GM19193 (cell line): ENCODE measurements around the gene CDHR4.

ENCODE experiments used
- POLR2A ChIP-seq: IDR thresholded peaks from 4 replicates; pipeline ENCODE4 v1.6.1; 2011; ENCODE audit not compliant: insufficient read depth, insufficient read length; ENCODE audit errors: extremely low read depth

CDHR4 gene, protein sequence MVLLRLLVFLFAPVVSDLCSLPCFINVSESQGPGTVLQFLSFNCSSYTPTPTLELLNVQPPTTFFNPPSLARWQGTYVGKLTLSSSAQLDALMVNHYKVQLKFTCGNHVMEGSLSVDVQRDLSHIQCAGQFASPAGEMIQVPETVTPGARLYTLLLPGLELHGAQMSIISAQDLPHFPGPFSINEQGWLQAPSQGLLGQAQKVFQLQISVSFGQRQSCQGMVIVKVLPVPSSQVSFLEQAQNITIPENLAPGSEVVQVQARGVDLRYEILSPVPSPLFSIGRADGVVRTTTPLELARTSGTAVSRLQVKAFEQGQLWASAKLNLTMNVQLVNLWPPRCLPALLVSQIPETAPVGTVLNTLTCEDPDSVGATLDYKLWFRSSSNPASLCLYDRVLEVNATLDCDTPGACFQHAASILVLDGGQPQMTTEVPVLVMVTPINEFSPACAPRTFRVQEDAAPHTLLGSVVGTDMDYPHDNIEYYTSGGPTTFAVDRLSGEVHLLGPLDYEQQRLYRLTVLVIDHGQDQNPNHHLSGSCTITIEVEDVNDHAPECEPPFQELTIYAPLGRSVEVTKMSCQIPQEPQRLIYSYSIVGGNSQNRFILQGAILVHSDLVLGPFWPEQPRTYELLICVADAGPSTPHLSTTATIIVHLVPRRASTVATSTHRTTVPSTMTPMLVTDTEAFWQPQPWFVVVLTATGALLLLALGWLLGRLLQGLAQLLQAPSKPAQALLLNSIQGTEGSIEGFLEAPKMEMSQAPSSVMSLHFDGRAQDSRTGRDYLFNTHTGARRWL

DNA sequence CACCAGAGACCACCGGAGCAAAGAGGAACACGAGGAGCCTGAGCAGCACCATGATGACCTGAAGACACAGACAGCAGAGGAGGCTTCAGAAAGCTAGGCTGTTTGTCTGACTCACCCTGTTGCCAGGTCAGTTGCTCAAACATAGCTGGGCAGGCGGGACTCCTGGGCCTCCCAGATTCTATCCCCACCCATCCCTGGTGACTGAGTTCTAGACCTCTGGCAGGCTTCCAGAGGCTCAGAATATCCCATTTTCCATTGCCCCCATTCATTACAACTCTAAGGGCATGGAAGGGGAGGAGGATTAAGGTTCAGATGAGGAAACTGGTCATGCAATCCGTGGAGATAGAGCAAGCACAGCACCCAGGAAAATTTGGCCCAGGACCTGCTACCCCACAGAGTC, at the start of gene CDHR4:
TSS of gene CDHR4 (minus strand) at position 113 of the 400 bp plus-strand sequence. CDS start at position 52, 61 bp downstream.
- TF ChIP-seq POLR2A = no peak

DNA sequence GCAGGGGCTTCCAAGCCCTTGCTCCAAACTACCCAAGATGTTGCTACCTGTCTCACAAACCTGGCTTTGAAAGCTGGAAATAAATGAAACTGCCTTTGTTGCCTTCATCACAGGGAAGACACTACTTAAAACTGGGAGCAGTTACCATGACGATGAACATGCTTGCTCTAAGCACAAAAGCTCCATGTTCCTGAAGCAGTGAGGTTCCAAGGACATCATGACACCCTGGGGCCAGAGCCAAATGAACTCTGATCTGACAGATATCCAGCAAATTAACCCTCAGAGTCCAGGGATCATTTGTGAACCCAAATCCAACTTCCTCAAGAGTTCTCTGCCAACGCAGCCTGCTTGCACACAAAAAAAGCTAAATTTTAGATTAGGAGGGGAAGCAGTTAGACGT, 46.0 kb upstream of the CDHR4 start:
- TF ChIP-seq POLR2A = no peak

DNA sequence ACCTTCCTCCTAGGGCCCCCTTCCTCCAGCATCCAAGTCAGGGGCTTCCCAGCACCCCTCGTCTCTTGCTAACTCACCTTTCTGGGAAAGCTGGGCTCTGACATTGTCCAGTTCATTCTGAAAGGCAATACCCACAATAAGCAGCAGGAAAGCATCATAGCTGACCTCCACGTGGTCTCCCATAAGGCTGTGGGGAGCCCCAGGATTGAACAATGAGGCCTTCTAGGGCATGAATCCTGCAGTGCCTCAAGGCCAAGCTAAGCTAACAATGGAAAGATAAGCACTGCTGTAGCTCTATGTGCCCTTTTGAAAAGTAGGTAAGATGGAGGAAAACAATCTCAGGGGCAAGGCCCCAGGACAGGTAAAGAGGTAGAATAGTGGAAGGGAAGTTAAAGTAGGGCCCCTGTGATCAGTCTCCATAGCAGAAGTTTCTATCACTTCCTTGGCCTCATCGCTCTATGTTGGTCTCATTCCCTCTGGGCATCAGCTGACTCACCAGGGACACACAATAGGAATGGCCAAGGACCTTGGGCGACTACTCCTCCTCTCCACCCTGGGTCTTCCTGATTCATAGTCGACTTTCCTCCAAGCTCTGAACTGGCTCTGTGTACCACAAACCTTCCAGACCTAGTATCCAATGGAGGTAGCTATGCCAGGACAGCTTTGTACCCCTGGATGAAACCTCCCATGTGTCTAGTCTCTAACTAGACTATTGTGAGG, 45.0 kb upstream of the CDHR4 start:
- TF ChIP-seq POLR2A = no peak

- TF ChIP-seq POLR2A = no peak
These were observed 43.3 kb upstream of the CDHR4 start for GRCh38 chr3:49842843-49843517.

GRCh38 chr3:49841806-49842205, 42.1 kb upstream of the CDHR4 start:
- TF ChIP-seq POLR2A = no peak

DNA sequence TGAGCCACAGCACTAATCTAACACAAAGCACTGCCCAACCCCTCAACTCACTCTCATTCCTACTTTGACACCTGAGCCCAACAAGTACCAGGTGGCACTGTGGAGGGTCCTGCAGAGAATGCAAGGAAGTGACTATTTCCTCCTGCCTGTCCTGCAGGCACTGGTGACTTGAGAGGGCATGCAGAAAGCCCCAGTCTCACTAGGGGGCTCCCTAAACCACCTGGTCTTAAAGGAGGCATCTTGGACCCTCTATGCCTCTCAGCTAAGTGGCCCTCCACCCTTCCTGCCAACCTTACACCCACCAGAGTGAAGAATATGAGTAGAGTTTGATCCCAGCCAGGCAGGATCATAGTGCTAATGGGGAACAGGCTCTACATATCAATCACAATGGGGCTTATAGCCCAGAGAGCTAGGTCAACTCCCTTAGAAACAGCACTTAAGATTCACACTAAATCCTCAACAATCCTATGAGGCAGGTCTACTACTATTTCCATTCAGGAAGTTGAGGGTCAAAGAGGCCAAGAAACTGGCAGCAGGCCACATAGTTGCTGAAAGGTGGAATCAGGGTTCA, 41.5 kb upstream of the CDHR4 start:
- no peak for TF ChIP-seq POLR2A

DNA sequence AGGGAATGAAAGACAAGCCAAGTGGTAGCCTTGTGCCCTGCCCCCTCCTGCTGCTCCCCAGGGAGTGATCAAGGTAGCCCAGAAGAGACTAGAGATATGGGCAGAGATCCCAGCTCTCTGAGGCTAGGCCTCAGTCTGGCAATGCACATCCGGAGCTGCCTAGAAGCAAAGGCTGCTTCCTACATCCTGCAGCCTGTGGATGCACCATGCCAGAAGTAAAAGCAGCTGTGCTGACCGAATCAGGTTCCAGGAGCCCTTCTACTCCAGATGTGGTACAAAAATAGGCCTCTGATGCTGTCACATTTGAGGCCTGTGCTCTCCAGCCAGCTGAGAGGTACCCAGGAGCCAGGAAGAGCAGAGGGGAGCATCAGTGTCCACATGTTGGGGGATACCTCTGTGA, 40.7 kb upstream of the CDHR4 start:
- no peak for TF ChIP-seq POLR2A

GRCh38 chr3:49839193-49839809, 39.6 kb upstream of the CDHR4 start:
- no peak for TF ChIP-seq POLR2A

DNA sequence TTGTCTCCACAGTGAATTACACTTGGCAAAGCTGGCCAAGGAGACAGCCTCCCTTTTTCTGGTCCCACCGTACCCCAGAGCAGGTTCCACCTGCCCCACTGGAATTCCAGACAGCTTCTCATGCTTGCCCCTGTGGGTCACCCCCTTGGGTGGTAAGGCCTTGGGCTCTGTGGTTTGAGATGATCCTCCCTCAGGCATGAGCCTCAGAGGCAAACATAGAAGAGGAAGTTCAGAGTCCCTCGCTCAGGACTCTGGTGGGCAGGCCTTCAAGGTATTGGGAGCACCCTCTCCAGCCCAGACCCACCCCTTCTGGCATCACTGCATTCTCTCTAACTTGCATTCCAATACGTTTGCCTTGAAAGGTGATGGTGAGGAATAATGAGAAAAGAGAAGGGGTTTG, 31.7 kb upstream of the CDHR4 start:
- TF ChIP-seq POLR2A = no peak

DNA sequence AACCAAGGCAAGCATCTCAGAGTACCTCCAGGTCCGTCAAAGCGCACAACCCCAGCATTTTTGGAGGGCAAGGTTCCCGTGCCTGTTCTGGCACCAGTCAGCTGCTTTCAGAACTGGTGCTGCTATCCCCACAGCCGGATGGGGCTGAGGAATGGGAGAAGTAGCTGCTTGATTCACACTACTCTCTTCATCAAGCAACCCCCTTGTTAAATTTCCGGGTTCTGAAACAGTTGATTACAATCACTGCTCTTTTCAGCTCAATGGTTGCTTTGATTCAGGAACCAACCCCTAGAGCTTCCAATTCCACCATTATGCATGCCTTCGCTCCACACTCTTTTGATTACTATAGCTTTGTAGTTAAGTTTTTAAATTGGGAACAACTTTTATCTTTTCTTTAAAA, 26.3 kb upstream of the CDHR4 start:
- TF ChIP-seq POLR2A = no peak

DNA sequence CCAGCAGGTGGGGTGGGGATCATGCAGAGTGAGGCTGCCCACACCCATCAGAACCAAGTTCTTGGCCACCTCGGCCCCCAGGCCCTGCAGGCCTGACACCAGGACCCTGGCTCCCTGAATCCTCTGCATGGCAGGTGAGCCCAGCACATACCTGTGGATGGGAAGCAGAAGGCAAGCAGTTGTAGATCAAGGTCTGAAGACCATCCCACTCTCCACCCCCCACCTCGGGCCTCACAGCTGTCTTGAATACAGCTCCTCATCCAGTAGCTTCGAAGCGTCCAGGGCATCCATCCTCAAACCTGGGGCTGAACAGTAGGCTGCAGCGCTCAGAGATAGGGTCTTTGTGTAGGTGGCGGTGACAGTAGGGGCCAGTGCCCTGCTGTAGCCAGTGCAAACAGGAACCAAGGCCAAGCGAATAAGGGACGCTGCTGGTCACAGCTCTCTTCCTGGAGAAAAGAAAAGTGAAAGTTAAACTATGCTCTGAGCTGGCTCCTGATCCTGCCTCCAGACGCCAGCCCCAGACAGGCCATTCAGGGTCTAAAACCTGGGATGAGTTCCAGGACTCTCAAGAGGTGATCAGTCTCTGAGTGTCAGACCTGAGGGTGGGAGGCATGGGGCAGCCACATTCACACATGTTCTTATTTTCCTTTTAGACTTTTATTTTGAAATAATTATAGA, 14.0 kb upstream of the CDHR4 start, which contains the start of gene UBA7:
TSS of gene UBA7 (minus strand) at position 457 of the 678 bp plus-strand sequence. CDS start at position 291, 166 bp downstream.
- TF ChIP-seq POLR2A = peak; percentile 58

GRCh38 chr3:49812916-49813496, 13.3 kb upstream of the CDHR4 start:
- no peak for TF ChIP-seq POLR2A

GRCh38 chr3:49807431-49808114, 7.9 kb upstream of the CDHR4 start:
- TF ChIP-seq POLR2A = no peak

GRCh38 chr3:49806850-49807249, 7.2 kb upstream of the CDHR4 start:
- peak; percentile 29 for TF ChIP-seq POLR2A
